ENCODE data around the gene CNTN4. TPM values are rescaled to one million over a fixed set of nuclear protein-coding genes. Genes with fewer than 3 reads are reported as not detected.

Gene CNTN4
- total and polyA plus RNA-seq, 10 donors: 0.20 to 4.3 (median 1.5) TPM

DNA sequence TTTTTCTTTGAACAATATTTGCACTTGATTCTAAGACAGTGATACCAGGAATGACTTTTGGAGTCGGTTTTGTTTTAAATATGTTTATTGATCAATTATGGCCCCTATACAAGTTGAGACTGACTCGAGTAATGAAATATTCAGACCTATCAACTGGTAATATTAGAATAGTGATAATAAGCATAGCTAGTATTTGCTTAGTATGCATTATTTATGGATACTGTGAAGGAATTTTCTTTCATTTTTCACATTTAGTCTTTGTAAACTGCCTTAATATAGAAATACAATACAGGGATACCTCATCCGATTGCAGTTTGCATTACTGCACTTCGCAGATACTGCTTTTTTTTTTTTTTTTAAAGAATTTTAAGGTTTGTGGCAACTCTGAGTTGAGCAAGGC lies 107.9 kb downstream of the CNTN4 start:
- DNase-seq: no peak
- H3K27me3 ChIP-seq (replicated peaks in 1 of 7): no peaks in the 10 kb centered on the region
- no peaks in the 10 kb centered on the region for H3K9me3 ChIP-seq
- no peaks in the 10 kb centered on the region for H3K36me3 ChIP-seq
- no peaks in the 10 kb centered on the region for H3K4me1 ChIP-seq
- TF ChIP-seq POLR2A (IDR thresholded peaks at IDR 0.05): no peak
- no peak for TF ChIP-seq POLR2AphosphoS5 (IDR thresholded peaks at IDR 0.05)
- no peak for TF ChIP-seq CTCF (IDR thresholded peaks at IDR 0.05 in 8 of 11, conservative IDR thresholded peaks at IDR 0.05 in 3 of 11)
- H3K27ac ChIP-seq: no peak overlapping the region
- intact Hi-C loops (cut with DNase I; ENCODE audit: low total_unique reads): no loop called here
- 80 to 90% (median 84%) methylated on average over 4 of the region's 4 CpGs for WGBS, 5 donors
- no peak overlapping the region for H3K4me3 ChIP-seq

- intact Hi-C loops (cut with DNase I; ENCODE audit: low total_unique reads): no loop called here
- TF ChIP-seq POLR2AphosphoS5 (IDR thresholded peaks at IDR 0.05) (no peak), CTCF (IDR thresholded peaks at IDR 0.05 in 8 of 11, conservative IDR thresholded peaks at IDR 0.05 in 3 of 11) (no peak), POLR2A (IDR thresholded peaks at IDR 0.05) (no peak)
- Histone ChIP-seq H3K4me1 (no peaks in the 10 kb centered on the region), H3K4me3 (no peak overlapping the region), H3K36me3 (no peaks in the 10 kb centered on the region), H3K27me3 (replicated peaks in 1 of 7) (no peaks in the 10 kb centered on the region), H3K27ac (no peak overlapping the region), H3K9me3 (no peaks in the 10 kb centered on the region)
- 83 to 90% (median 85%) methylated on average over 2 of the region's 2 CpGs for WGBS, 5 donors
- no peak for DNase-seq
Measured at GRCh38 chr3:2211568-2211967, 112.9 kb downstream of the CNTN4 start.

DNA sequence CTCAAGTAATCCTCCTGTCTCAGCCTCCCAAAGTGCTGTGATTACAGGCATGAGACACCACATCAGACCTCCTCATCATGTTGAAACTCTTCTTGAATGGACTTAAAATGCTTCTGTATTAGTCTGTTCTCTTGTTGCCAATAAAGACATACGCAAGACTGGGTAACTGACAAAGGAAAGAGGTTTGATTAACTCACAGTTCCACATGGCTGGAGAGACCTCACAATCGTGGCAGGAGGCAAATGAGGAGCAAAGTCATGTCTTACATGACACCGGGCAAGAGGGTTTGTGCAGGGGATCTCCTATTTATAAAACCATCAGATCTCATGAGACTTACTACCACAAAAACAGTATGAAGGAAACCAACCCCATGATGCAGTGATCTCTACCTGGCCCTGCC lies 113.5 kb downstream of the CNTN4 start:
- Histone ChIP-seq H3K9me3 (no peaks in the 10 kb centered on the region), H3K27ac (no peak overlapping the region), H3K27me3 (replicated peaks in 1 of 7) (no peaks in the 10 kb centered on the region), H3K36me3 (no peaks in the 10 kb centered on the region), H3K4me3 (no peak overlapping the region), H3K4me1 (no peaks in the 10 kb centered on the region)
- DNase-seq: no peak
- intact Hi-C loops (cut with DNase I; ENCODE audit: low total_unique reads): no loop called here
- TF ChIP-seq CTCF (IDR thresholded peaks at IDR 0.05 in 8 of 11, conservative IDR thresholded peaks at IDR 0.05 in 3 of 11) (no peak), POLR2A (IDR thresholded peaks at IDR 0.05) (no peak), POLR2AphosphoS5 (IDR thresholded peaks at IDR 0.05) (no peak)
- WGBS, 5 donors: 68 to 85% (median 75%) methylated on average over 3 of the region's 3 CpGs

- Histone ChIP-seq H3K9me3 (peaks cover 0 to 7% (median 0%) of the 10 kb centered on the region in 8 donors), H3K4me1 (no peaks in the 10 kb centered on the region), H3K36me3 (no peaks in the 10 kb centered on the region), H3K4me3 (no peak overlapping the region), H3K27me3 (replicated peaks in 1 of 7) (no peaks in the 10 kb centered on the region), H3K27ac (no peak overlapping the region)
- no peak for TF ChIP-seq CTCF (IDR thresholded peaks at IDR 0.05 in 8 of 11, conservative IDR thresholded peaks at IDR 0.05 in 3 of 11)
- TF ChIP-seq POLR2AphosphoS5 (IDR thresholded peaks at IDR 0.05): no peak
- TF ChIP-seq POLR2A (IDR thresholded peaks at IDR 0.05): no peak
- intact Hi-C loops (cut with DNase I; ENCODE audit: low total_unique reads): no loop called here
- DNase-seq: no peak
- WGBS, 5 donors: 77 to 91% (median 79%) methylated on average over 4 of the region's 4 CpGs
Measured at GRCh38 chr3:2218375-2218774, 119.7 kb downstream of the CNTN4 start.

Data from spleen (tissue), 11 donors.